Fibroblast of lung (primary cell): ENCODE results near the gene MAN1A1. TPM values are rescaled to one million over a fixed set of nuclear protein-coding genes. Genes with fewer than 3 reads are reported as not detected.

Experiments used
- DNase-seq, 2 donors: peaks; one replicate each; pipeline versions ENCODE4 v3.0.0 to v3.0.0-alpha.2; 2010; ENCODE audit warnings: low read depth in 2 of 2
- H2AFZ ChIP-seq: 2 replicates; pipeline ENCODE4 v1.5.1; 2012; ENCODE audit warnings: low read length, control low read depth, inconsistent platforms
- H3K27ac ChIP-seq: 2 replicates; pipeline ENCODE4 v1.5.1; 2011; ENCODE audit warnings: low read length, control low read depth; ENCODE audit not compliant: insufficient read depth
- H3K27me3 ChIP-seq: 2 replicates; pipeline ENCODE4 v1.5.1; 2011; ENCODE audit warnings: mild to moderate bottlenecking, low read length; ENCODE audit not compliant: control insufficient read depth, insufficient read depth
- H3K36me3 ChIP-seq: 2 replicates; pipeline ENCODE4 v1.5.1; 2011; ENCODE audit warnings: low read length; ENCODE audit not compliant: control insufficient read depth, insufficient read depth
- H3K4me1 ChIP-seq: 2 replicates; pipeline ENCODE4 v1.5.1; 2011; ENCODE audit warnings: low read length; ENCODE audit not compliant: control insufficient read depth, insufficient read depth; ENCODE audit errors: extremely low read depth
- H3K4me2 ChIP-seq: 2 replicates; pipeline ENCODE4 v1.5.1; 2011; ENCODE audit warnings: low read length, control low read depth; ENCODE audit not compliant: insufficient read depth; ENCODE audit errors: extremely low read depth
- H3K4me3 ChIP-seq, 4 experiments: fragments of 200-600 bp in 1 of 4; sonication (generic) in 1 of 4; replicated peaks in 1 of 4; 2 replicates each; pipeline ENCODE4 v1.5.1; 2011 to 2016; ENCODE audit warnings: low read length in 4 of 4, low read depth in 3 of 4, mild to moderate bottlenecking in 3 of 4, control low read depth in 2 of 4, inconsistent platforms in 1 of 4, mixed read lengths in 1 of 4; ENCODE audit not compliant: insufficient read depth in 1 of 4; ENCODE audit errors: control extremely low read depth in 1 of 4
- H3K79me2 ChIP-seq: 2 replicates; pipeline ENCODE4 v1.5.1; 2012; ENCODE audit warnings: mild to moderate bottlenecking, low read length, inconsistent platforms; ENCODE audit not compliant: control insufficient read depth, insufficient read depth
- H3K9ac ChIP-seq: 2 replicates; pipeline ENCODE4 v1.5.1; 2011; ENCODE audit warnings: mild to moderate bottlenecking, low read length, control low read depth; ENCODE audit not compliant: insufficient read depth
- H3K9me3 ChIP-seq: 2 replicates; pipeline ENCODE4 v1.5.1; 2012; ENCODE audit warnings: low read depth, low read length; ENCODE audit not compliant: control insufficient read depth, insufficient read depth
- H4K20me1 ChIP-seq: 2 replicates; pipeline ENCODE4 v1.5.1; 2011; ENCODE audit warnings: low read length; ENCODE audit not compliant: control insufficient read depth, insufficient read depth; ENCODE audit errors: extremely low read depth
- EZH2 ChIP-seq: IDR thresholded peaks from 2 replicates; pipeline ENCODE4 v1.5.1; 2012; ENCODE audit warnings: low read length, control low read depth, mild to moderate bottlenecking; ENCODE audit errors: missing control alignments
- polyA plus RNA-seq, 2 donors: library from polyadenylated mRNA; depleted of rRNA in 1 of 2; stranded (reverse) in 1 of 2; unstranded in 1 of 2; fragments of >200 nt; gene quantifications; 2 replicates each; pipeline ENCODE4 v1.2.1, GENCODE V29; 2011 to 2012; ENCODE audit warnings: missing spikeins in 1 of 2
- total RNA-seq: library from RNA; depleted of rRNA; stranded (reverse); fragments of >200 nt; gene quantifications from 2 replicates; pipeline ENCODE4 v1.2.1, GENCODE V29; 2014
- TF ChIP-seq, protein P1 (sequence below), 2 donors: IDR thresholded peaks in 1 of 2; conservative IDR thresholded peaks in 1 of 2; 1 replicate in 1 of 2; 2 replicates in 1 of 2; pipeline ENCODE4 v1.5.1; 2011 to 2012; ENCODE audit warnings: low read length in 2 of 2, control low read depth in 1 of 2, inconsistent platforms in 1 of 2, low read depth in 1 of 2, mild to moderate bottlenecking in 1 of 2

Gene MAN1A1
- total and polyA plus RNA-seq, 2 donors (not counting 1 experiment from before 2014, with no cell fraction given) = 39.5 to 120 TPM

- H3K79me2 ChIP-seq = no peaks in the 10 kb centered on the region
- H2AFZ ChIP-seq = peak overlapping the region; percentile 39
- no peak overlapping the region for H3K9ac ChIP-seq
- no peaks in the 10 kb centered on the region for H4K20me1 ChIP-seq
- H3K36me3 ChIP-seq = no peaks in the 10 kb centered on the region
- peak; percentile 29 to 71 for DNase-seq
- no peak overlapping the region for H3K27ac ChIP-seq
- TF ChIP-seq, protein P1, sequence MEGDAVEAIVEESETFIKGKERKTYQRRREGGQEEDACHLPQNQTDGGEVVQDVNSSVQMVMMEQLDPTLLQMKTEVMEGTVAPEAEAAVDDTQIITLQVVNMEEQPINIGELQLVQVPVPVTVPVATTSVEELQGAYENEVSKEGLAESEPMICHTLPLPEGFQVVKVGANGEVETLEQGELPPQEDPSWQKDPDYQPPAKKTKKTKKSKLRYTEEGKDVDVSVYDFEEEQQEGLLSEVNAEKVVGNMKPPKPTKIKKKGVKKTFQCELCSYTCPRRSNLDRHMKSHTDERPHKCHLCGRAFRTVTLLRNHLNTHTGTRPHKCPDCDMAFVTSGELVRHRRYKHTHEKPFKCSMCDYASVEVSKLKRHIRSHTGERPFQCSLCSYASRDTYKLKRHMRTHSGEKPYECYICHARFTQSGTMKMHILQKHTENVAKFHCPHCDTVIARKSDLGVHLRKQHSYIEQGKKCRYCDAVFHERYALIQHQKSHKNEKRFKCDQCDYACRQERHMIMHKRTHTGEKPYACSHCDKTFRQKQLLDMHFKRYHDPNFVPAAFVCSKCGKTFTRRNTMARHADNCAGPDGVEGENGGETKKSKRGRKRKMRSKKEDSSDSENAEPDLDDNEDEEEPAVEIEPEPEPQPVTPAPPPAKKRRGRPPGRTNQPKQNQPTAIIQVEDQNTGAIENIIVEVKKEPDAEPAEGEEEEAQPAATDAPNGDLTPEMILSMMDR (conservative IDR thresholded peaks at IDR 0.05 in 1 of 2, IDR thresholded peaks at IDR 0.05 in 1 of 2; ENCODE audit: low read depth in 1 of 2, low read length in 2 of 2) = no peak
- no peak for TF ChIP-seq EZH2
- H3K4me2 ChIP-seq = peak overlapping the region; percentile 30
- H3K9me3 ChIP-seq = no peaks in the 10 kb centered on the region
- peaks cover 3% of the 10 kb centered on the region for H3K4me1 ChIP-seq
- no peak overlapping the region for H3K4me3 ChIP-seq
- no peaks in the 10 kb centered on the region for H3K27me3 ChIP-seq
Observed at GRCh38 chr6:119137194-119138072, 212.1 kb downstream of the MAN1A1 start.

DNA sequence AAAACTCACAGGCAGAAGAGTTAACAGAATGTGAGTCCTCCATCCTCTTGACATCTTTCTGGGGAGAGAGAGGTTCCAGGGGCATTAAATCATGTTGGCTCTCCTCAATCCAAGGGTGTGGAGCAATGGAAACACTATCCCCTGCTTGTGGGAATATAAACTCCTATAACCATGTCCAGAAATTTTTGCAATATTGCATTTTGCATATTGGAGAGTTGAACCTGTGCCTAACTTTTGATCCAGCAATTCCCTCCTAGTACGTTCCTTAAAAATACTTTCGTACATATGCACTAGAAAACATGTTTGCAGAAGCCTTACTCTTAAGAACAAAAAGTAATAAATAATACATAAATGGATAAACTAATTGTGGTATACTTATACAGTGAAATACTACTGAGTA, 214.8 kb downstream of the MAN1A1 start:
- TF ChIP-seq, protein P1 (conservative IDR thresholded peaks at IDR 0.05 in 1 of 2, IDR thresholded peaks at IDR 0.05 in 1 of 2; ENCODE audit: low read depth in 1 of 2, low read length in 2 of 2) = no peak
- TF ChIP-seq EZH2 = no peak
- H3K4me2 ChIP-seq = no peak overlapping the region

DNA sequence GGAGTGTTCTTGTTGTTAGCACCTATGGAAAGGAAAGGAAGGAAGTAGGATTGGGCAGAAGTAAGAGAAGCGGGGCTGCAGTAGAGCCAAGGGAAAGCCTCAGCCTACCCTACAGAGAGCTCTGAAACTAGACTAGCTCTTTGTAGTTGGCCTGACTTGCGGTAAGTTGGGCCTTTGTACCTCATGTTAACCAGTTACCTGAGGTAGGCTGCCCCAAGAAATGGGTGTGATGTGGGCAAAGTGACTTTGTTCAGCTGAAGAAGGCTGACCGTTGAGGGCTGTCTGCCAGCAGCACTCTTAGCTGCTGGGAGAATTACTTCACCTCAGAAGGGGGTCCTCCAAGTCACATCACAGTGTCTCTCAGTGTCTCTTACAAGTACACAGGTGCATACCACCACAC, 216.2 kb downstream of the MAN1A1 start:
- Histone ChIP-seq H3K27ac (no peak overlapping the region), H3K9me3 (no peaks in the 10 kb centered on the region), H3K36me3 (no peaks in the 10 kb centered on the region), H3K79me2 (no peaks in the 10 kb centered on the region), H3K4me1 (peaks cover 5% of the 10 kb centered on the region), H3K9ac (no peak overlapping the region), H2AFZ (no peak overlapping the region), H3K4me2 (no peak overlapping the region), H4K20me1 (no peaks in the 10 kb centered on the region), H3K4me3 (no peak overlapping the region), H3K27me3 (no peaks in the 10 kb centered on the region)
- TF ChIP-seq, protein P1 (conservative IDR thresholded peaks at IDR 0.05 in 1 of 2, IDR thresholded peaks at IDR 0.05 in 1 of 2; ENCODE audit: low read depth in 1 of 2, low read length in 2 of 2) = no peak
- TF ChIP-seq EZH2 = no peak
- DNase-seq = no peak

More for the DNA sequence above, 214.8 kb downstream of the MAN1A1 start:
- Histone ChIP-seq H3K36me3 (no peaks in the 10 kb centered on the region), H3K9ac (no peak overlapping the region), H3K4me3 (no peak overlapping the region), H2AFZ (no peak overlapping the region), H3K9me3 (no peaks in the 10 kb centered on the region), H3K27ac (no peak overlapping the region), H3K4me1 (peaks cover 3% of the 10 kb centered on the region), H3K27me3 (no peaks in the 10 kb centered on the region), H4K20me1 (no peaks in the 10 kb centered on the region), H3K79me2 (no peaks in the 10 kb centered on the region)
- no peak for DNase-seq
